Body of pancreas (tissue), 4 donors: ENCODE measurements around the gene SYNPO.

Source experiments
- CTCF ChIP-seq, 7 experiments: fragments of 450-650 bp in 4 of 7; fragments of 200-600 bp in 3 of 7; sonication (generic) in 3 of 7; IDR thresholded peaks; one replicate each; pipeline ENCODE4 v1.5.1; 2016 to 2019; ENCODE audit warnings: antibody characterized with exemption in 7 of 7
- POLR2A ChIP-seq, 3 donors: fragments of 450-650 bp; IDR thresholded peaks; one replicate each; pipeline ENCODE4 v1.6.1; 2016; ENCODE audit warnings: antibody characterized with exemption in 3 of 3, mild to moderate bottlenecking in 2 of 3

- TF ChIP-seq CTCF (IDR thresholded peaks at IDR 0.05) (no peak), POLR2A (IDR thresholded peaks at IDR 0.05) (no peak)
These were observed 628 bp downstream of the SYNPO start for GRCh38 chr5:150641006-150641570.
